ENCODE data around the gene LRRC14B.

- no peak for TF ChIP-seq CTCF (IDR thresholded peaks at IDR 0.05)
- no peak for TF ChIP-seq POLR2A (IDR thresholded peaks at IDR 0.05)
These were observed 1.9 kb downstream of the LRRC14B start for GRCh38 chr5:192970-193831.

Measured in thyroid gland (tissue), 4 donors.